Esophagus (tissue), 2 donors: Measurements from ENCODE around the gene LAMA3. TPM values are rescaled to one million over a fixed set of nuclear protein-coding genes. Genes with fewer than 3 reads are reported as not detected.

ENCODE experiments used
- H3K27ac ChIP-seq, 2 donors: one replicate each; pipeline ENCODE4 v1.5.1; 2013; ENCODE audit warnings: low read depth in 2 of 2, mild to moderate bottlenecking in 2 of 2, inconsistent platforms in 1 of 2, low read length in 1 of 2, moderate library complexity in 1 of 2
- H3K27me3 ChIP-seq, 2 donors: one replicate each; pipeline ENCODE4 v1.6.1; 2013; ENCODE audit warnings: low read length in 2 of 2, control low read depth in 1 of 2, mild to moderate bottlenecking in 1 of 2; ENCODE audit not compliant: insufficient read depth in 2 of 2, control insufficient read depth in 1 of 2
- H3K36me3 ChIP-seq, 2 donors: one replicate each; pipeline ENCODE4 v1.6.1; 2013; ENCODE audit warnings: low read length in 1 of 2; ENCODE audit not compliant: control insufficient read depth in 2 of 2, insufficient read depth in 2 of 2
- H3K4me1 ChIP-seq, 2 donors: one replicate each; pipeline ENCODE4 v1.6.1; 2013; ENCODE audit warnings: low read length in 1 of 2; ENCODE audit not compliant: control insufficient read depth in 2 of 2, insufficient read depth in 2 of 2
- H3K4me3 ChIP-seq, 2 donors: one replicate each; pipeline ENCODE4 v1.5.1; 2013; ENCODE audit warnings: low read length in 2 of 2, mild to moderate bottlenecking in 2 of 2, low read depth in 1 of 2, moderate library complexity in 1 of 2
- H3K9me3 ChIP-seq, 2 donors: one replicate each; pipeline ENCODE4 v1.6.1; 2013; ENCODE audit warnings: mild to moderate bottlenecking in 2 of 2, low read depth in 1 of 2, low read length in 1 of 2, moderate library complexity in 1 of 2; ENCODE audit not compliant: control insufficient read depth in 2 of 2, insufficient read depth in 1 of 2
- WGBS, 2 donors: extraction: QIAGEN DNeasy Blood & Tissue Kit; methylation state at CpG; one replicate each; pipeline ENCODE4 v1.1.7; 2013; 5-methylcytosine and 5-hydroxymethylcytosine counted together
- polyA plus RNA-seq, 2 donors: library from polyadenylated mRNA; stranded (reverse); fragments of 200-250 nt; gene quantifications; one replicate each; pipeline ENCODE4 v1.2.3, GENCODE V29; 2013
- donor health status: healthy with polysubstance abuse.
- donor health status: Bipolar disorder and iron deficiency.

LAMA3 gene
- polyA plus RNA-seq, 2 donors: 8.0 to 11.5 TPM

- no peak overlapping the region for H3K4me3 ChIP-seq
- H3K9me3 ChIP-seq: no peaks in the 10 kb centered on the region
- H3K27ac ChIP-seq: no peak overlapping the region
- peaks cover 0 to 2% of the 10 kb centered on the region in 2 donors for H3K36me3 ChIP-seq
- H3K27me3 ChIP-seq: no peaks in the 10 kb centered on the region
- no peaks in the 10 kb centered on the region for H3K4me1 ChIP-seq
- 68 to 75% methylated on average over 5 of the region's 5 CpGs for WGBS, 2 donors
Observed at GRCh38 chr18:23856466-23857163, 167.4 kb downstream of the LAMA3 start.

DNA sequence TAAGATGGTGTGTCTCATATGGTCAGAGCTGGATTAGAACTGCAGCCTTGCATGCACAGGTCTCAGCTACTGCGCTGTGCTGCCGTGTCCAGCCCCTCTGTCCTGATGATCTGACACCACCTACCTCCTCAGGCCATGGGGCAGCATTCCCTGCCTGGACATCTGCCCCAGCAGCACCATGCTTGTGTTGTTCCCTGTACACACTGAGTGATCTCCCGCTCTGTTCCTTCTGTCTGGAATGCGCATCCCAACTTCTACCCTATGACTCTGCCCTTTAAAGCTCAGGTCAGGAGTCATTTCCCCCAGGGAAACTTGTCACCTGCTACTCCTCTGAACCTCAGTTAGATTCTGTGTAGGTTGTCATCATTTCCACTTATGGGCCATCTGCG is 167.9 kb downstream of the LAMA3 start:
- no peaks in the 10 kb centered on the region for H3K27me3 ChIP-seq
- WGBS, 2 donors: 97 to 99% methylated on average over 5 of the region's 5 CpGs
- no peak overlapping the region for H3K4me3 ChIP-seq

GRCh38 chr18:23857756-23858155 is 168.5 kb downstream of the LAMA3 start:
- H3K9me3 ChIP-seq: no peaks in the 10 kb centered on the region
- H3K4me3 ChIP-seq: no peak overlapping the region
- H3K27ac ChIP-seq: no peak overlapping the region
- 85 to 88% methylated on average over 9 of the region's 9 CpGs for WGBS, 2 donors
- H3K27me3 ChIP-seq: no peaks in the 10 kb centered on the region
- H3K4me1 ChIP-seq: no peaks in the 10 kb centered on the region
- H3K36me3 ChIP-seq: peaks cover 0 to 2% of the 10 kb centered on the region in 2 donors

More for the DNA sequence above, 167.9 kb downstream of the LAMA3 start:
- H3K9me3 ChIP-seq: no peaks in the 10 kb centered on the region
- H3K4me1 ChIP-seq: no peaks in the 10 kb centered on the region
- peaks cover 0 to 2% of the 10 kb centered on the region in 2 donors for H3K36me3 ChIP-seq
- no peak overlapping the region for H3K27ac ChIP-seq

- Histone ChIP-seq H3K27ac (no peak overlapping the region), H3K36me3 (peaks cover 0 to 2% of the 10 kb centered on the region in 2 donors), H3K4me1 (no peaks in the 10 kb centered on the region), H3K9me3 (no peaks in the 10 kb centered on the region), H3K4me3 (no peak overlapping the region), H3K27me3 (no peaks in the 10 kb centered on the region)
- 88 to 89% methylated on average over 3 of the region's 3 CpGs for WGBS, 2 donors
Observed at GRCh38 chr18:23859466-23860336, 170.4 kb downstream of the LAMA3 start.

GRCh38 chr18:23861326-23861725 is 172.1 kb downstream of the LAMA3 start:
- no peak overlapping the region for H3K4me3 ChIP-seq
- no peaks in the 10 kb centered on the region for H3K9me3 ChIP-seq
- WGBS, 2 donors: 87 to 91% methylated on average over 6 of the region's 6 CpGs
- no peak overlapping the region for H3K27ac ChIP-seq
- H3K36me3 ChIP-seq: peaks cover 0 to 2% of the 10 kb centered on the region in 2 donors
- H3K4me1 ChIP-seq: no peaks in the 10 kb centered on the region
- H3K27me3 ChIP-seq: no peaks in the 10 kb centered on the region

DNA sequence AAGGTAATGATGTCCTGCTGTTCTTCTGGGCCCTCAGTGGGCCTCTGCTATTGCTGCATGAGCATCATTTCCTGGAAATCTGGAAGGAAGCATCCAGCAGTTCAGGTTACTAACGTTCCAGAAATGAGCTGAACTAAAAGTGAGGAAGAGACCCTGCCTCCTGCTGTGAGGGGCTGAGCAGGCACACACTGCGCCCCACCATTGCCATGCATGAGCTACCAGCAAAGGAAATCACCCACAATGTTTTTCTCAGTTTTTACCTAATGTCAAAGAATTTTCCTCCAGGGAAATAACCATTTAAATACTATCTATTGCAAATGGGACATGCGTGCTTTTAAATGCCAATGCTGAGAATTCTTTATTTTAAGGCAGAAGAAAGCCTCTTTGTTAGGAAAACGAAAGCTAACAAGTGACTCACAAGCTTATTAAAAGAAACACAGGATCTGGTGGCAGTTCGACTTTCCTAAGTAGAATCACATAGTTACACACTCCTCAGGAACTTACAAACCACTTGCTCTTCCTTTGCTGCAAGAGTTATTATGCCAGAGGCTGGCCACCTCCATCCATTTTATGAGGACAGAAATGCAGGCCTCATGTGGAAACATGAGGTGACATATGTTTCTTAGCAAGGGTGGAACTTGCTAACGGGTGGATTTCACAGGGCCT is 172.7 kb downstream of the LAMA3 start:
- Histone ChIP-seq H3K4me1 (no peaks in the 10 kb centered on the region), H3K9me3 (no peaks in the 10 kb centered on the region), H3K36me3 (peaks cover 0 to 2% of the 10 kb centered on the region in 2 donors), H3K27ac (no peak overlapping the region), H3K4me3 (no peak overlapping the region), H3K27me3 (no peaks in the 10 kb centered on the region)
- 54 to 60% methylated on average over 6 of the region's 6 CpGs for WGBS, 2 donors

DNA sequence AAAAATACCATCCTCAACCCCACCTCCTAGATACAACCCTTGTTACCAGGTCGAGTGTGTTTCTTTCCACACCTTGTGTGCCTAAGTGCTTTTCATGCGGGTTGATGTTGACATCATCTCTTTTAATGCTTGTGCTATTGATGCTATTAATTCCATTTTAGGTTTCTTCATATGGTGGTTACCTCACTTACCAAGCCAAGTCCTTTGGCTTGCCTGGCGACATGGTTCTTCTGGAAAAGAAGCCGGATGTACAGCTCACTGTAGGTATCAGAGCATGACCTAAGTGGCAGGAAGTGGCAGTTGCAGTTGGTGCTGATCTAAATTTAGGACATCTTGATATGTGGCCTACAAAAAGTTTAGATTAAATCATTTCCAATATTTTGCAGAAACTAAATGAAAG is 175.4 kb downstream of the LAMA3 start:
- Histone ChIP-seq H3K4me1 (no peaks in the 10 kb centered on the region), H3K27me3 (no peaks in the 10 kb centered on the region), H3K36me3 (no peaks in the 10 kb centered on the region), H3K4me3 (no peak overlapping the region), H3K27ac (no peak overlapping the region), H3K9me3 (no peaks in the 10 kb centered on the region)
- whole genome bisulfite sequencing, 2 donors: 78 to 82% methylated on average over 4 of the region's 4 CpGs

DNA sequence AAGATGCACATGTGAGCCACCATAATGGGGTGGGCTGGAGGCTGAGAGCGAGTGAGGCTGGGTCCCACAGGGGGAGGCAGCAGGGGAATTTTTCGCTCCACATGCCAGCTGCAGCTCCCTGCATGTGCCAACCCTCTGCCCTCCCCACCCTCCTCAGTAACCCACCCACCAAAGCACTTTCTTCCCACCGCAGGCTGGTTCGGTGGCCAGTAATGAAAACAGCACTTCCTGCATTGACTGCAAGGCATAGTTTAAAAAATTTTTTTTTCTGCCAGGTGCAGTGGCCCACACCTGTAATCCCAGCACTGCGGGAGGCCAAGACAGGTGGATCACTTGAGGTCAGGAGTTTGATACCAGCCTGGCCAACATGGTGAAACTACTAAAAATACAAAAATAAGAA is 177.8 kb downstream of the LAMA3 start:
- no peak overlapping the region for H3K4me3 ChIP-seq
- WGBS, 2 donors: 84 to 85% methylated on average over 5 of the region's 5 CpGs
- no peak overlapping the region for H3K27ac ChIP-seq

GRCh38 chr18:23868136-23868785 is 179.0 kb downstream of the LAMA3 start:
- H3K27me3 ChIP-seq: no peaks in the 10 kb centered on the region
- 85 to 90% methylated on average over 3 of the region's 3 CpGs for WGBS, 2 donors
- no peak overlapping the region for H3K4me3 ChIP-seq
- no peak overlapping the region for H3K27ac ChIP-seq
- no peaks in the 10 kb centered on the region for H3K36me3 ChIP-seq
- H3K9me3 ChIP-seq: no peaks in the 10 kb centered on the region
- no peaks in the 10 kb centered on the region for H3K4me1 ChIP-seq

More for the DNA sequence above, 177.8 kb downstream of the LAMA3 start:
- Histone ChIP-seq H3K9me3 (no peaks in the 10 kb centered on the region), H3K27me3 (no peaks in the 10 kb centered on the region), H3K36me3 (no peaks in the 10 kb centered on the region), H3K4me1 (no peaks in the 10 kb centered on the region)
